GM21737 (cell line): ENCODE measurements around the gene JCHAIN.
"Not testable (repeated sequence)": the region's sequence is repeated elsewhere in the genome, so short reads cannot be mapped to it uniquely, and the experiment has no call there.

Experiments
- ATAC-seq: cut with Tn5 transposase; IDR thresholded peaks from one replicate; pipeline ENCODE4 v1.9.1; 2021; ENCODE audit warnings: mild to moderate bottlenecking, moderate library complexity; ENCODE audit not compliant: unreplicated experiment

Gene JCHAIN

DNA sequence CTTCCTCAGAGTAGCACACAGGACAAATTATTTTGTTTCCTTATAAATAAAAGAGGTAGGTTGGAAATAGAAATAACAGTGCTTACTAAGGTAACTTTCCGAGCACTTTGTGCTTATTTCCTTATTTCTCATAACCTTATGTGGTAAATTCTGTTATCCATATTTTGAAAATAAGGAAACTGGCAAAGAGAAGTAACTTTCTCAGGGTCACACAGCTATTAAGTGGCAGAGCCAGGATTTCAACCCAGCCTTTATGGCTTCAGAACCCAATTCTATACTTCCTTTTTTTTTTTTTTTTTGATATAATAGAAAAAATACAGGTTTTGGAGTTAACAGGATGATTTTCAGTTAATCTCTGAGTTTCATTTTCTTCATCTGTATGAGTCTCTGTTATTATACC, 25.4 kb upstream of the JCHAIN start:
- no peak for ATAC-seq

DNA sequence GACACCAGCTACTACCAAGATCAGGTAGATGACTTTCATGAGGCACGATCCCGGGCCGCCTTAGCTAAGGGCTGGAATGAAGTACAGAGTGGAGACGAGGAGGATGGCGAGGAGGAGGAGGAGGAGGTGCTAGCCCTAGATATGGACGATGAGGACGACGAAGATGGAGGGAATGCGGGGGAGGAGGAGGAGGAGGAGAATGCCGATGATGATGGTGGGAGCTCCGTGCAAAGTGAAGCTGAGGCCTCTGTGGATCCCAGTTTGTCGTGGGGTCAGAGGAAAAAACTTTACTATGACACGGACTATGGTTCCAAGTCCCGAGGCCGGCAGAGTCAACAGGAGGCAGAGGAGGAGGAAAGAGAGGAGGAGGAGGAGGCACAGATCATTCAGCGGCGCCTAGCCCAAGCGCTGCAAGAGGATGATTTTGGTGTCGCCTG, 22.5 kb upstream of the JCHAIN start:
- ATAC-seq, result no peak

DNA sequence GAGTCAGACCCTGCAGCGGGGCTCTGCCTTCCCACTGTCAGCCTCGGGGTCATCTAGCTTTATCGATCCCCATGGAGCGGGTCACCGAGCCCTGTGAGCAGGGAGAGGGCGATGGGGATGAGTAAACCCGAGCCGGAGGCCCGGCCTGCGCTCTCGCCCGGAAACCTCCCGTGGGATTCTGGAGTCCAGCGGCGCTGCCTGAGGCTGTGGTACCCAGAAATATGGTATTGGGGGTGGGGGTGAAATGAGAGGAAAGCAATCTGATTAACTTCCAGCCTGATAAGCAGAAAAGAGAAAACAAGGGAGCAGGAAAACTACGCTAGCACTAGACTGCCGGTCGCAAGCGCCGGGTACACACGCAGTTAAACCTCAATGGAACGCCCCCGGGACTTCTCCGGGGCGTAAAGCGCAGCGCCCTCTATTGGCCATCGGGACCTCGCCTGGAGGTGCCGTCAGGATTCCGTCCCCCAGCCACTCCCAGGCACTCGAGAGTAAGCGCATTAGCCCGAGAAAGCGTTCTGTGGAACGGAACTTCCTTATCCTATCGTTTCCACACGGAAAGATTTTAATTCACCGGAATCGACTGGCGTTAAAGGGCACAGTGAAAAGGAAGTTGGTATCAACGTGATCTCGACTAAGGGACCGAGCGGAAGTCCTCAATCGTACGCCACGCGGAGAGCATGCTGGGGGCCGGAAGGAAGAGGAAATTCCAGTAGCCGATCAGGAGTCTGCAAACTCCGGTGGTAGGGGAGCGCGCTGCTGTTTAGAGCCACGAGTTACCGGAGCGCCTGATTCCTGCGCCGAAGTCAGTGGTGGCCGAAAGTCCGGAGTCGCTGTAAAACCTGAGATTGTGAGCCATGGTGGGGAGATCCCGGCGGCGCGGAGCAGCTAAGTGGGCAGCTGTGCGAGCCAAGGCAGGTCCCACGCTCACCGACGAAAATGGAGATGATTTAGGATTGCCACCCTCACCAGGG, 21.8 kb upstream of the JCHAIN start, which contains the start of gene UTP3:
Gene UTP3, plus strand, starts transcription at position 712 of the 974 bp plus-strand sequence. Its CDS starts 146 bp downstream, at position 858.
- peak; percentile 89 for ATAC-seq

DNA sequence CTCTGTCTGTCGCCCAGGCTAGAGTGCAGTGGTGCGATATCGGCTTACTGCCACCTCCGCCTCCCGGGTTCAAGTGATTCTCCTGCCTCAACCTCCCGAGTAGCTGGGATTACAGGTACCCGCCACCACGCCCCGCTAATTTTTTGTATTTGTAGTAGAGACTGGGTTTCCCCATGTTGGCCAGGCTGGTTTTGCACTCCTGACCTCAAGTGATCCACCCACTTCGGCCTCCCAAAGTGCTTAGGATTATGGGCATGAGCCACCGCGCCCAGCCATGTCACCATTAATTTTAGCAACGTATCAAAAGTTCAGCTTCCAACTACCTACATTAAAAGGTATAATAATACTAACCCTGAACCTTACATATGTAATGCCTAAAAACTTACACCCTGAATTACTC, 21.1 kb upstream of the JCHAIN start:
- ATAC-seq, result no peak

DNA sequence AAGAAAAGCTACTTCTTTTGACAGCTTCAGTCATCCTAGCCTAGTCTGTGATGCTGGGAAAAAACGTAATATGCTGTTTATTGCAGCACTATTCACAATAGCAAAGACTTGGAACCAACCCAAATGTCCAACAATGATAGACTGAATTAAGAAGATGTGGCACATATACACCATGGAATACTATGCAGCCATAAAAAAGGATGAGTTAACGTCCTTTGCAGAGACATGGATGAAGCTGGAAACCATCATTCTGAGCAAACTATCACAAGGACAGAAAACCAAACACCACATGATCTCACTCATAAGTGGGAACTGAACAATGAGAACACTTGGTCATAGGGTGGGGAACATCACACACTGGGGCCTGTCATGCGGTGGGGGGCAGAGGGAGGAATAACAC, 15.8 kb upstream of the JCHAIN start:
- not testable (repeated sequence) for ATAC-seq

DNA sequence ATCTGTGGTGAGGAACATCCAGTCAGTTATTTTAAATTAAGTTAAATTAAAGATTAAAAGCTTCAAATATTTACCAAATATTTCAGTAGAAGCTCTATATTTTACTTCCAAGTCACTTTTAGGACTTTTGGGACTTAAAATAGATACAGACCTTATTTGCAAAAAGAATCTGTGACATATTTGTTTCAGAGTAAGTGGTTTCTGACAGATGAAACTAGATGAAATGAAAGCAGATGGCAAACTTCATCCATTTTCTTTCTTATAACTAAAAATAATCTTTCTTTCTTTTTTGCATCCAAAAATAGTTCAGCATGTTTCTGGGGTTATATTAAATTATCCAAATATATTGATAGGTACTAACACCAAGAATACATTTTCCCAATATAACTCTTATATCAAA, 15.4 kb upstream of the JCHAIN start:
- ATAC-seq, result peak; percentile 44

DNA sequence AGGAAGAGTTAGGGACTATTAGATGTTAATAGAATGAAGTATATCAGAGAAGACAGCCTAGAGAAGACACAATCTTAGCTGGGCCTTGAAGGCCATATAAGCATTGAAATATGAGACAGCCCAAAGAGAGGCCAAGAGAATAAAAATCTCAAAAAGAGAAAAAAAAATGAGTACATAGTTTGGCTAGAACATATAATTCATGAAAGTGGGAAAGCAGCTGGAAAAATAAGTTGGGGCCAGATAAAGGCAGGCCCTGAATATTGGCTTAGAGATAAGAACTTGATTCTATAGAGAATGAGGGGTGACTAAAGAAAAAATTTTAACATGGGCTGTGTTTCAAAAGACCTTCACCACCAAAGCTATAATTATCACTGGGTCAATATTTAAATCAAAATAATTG, 14.6 kb upstream of the JCHAIN start:
- no peak for ATAC-seq

DNA sequence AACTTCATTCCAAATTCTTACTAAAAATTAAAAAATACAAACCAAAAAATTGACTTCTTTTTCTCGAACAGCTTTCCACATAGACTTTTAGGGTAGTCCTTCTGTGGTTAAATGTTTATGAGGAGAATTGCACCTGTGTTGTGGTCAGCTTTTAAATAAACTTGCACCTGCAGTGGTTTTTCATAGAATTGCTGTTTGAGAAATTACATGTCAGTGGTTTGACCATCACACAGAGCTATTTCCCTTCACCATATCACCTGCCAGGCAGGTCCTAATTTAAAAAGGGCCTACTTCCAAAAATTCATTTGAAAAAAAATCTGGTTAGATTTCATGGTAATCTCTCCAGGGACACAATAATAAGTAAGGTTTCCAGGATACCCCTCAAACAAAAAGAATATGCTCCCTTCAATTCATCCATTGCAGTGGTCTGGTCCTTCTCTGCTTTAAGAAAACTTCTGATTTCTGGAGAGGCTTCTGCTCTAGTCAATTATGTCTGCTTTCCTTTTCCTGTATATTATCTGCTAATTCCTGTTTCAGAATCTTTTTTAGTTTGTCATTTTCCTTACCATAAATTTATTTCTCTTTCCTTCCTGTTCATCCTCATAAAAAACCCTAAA, 12.2 kb upstream of the JCHAIN start:
- peak; percentile 75 for ATAC-seq

DNA sequence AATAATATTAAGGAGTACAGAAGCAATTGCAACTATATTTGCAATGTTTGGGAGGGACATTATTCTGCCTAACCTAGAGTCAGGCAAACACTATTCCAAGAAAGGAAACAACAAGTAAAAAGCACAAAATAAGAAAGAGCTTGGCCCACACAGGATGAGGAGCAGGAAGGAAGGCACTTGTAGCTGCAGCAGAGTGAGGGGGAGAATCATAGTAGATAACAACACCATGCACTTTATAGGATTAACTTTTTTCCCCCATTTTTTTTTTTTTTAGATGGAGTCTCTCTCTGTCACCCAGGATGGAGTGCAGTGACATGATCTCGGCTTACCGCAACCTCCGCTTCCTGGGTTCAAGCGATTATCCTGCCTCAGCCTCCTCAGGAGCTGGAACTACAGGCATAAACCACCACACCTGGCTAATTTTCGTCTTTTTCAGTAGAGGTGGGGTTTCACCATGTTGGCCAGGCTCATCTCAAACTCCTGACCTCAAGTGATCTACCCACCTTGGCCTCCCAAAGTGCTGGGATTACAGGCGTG, 10.3 kb upstream of the JCHAIN start:
- ATAC-seq, result no peak

DNA sequence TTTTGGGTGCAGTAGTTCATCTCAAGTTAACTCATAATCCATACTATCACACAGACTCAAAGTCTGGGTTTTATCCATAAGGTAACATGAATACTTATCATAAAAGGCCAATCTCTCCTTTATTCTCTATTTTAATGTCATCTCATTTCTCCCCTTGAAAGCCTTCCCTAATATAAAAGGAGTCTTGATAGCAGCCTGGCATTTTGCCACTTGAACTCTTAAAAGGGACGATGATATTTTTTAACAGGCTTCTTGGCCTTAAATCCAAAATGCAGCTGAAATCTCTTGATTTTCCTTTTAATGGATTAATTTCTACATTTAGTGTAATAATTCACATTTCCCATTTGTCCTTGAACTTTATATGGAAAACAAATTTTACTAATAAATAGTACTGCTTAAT, 8.4 kb upstream of the JCHAIN start:
- ATAC-seq, result no peak

DNA sequence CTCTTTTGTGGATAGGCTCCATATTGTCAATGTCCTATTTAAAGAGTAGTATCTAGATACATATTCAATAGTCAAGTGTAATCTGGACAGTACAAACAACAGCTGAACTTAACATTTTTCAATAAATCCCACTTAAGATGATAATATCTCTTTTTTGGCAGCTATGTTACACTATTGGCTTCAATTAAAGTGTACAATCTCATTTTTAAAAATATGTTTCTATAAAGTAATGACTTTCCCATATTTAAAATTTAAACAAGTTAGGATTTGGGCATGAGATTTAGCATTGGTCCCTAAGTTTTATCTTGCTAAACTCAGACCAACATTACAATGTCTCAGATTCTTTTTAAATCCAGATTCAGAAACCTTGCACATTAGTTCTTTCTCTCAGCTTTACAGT, 7.9 kb upstream of the JCHAIN start:
- ATAC-seq, result no peak

DNA sequence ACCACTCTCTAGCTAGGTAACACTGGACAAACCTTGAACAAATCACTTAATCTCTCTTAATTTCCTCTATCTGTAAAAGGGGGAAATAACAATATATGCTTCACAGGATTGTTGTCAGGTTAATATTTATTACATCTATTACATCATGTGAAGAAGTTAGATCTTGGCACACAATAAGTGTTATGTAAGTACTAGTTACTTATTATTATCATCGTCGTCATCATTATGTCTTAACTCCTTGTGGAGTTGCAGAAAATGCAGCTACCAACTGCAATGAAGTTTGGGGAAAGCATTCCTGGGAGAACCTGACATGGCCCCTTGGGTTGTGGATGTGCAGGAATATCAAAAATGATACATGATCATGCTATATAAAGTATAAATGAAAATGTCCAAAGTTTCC, 4.8 kb upstream of the JCHAIN start:
- ATAC-seq, result no peak

DNA sequence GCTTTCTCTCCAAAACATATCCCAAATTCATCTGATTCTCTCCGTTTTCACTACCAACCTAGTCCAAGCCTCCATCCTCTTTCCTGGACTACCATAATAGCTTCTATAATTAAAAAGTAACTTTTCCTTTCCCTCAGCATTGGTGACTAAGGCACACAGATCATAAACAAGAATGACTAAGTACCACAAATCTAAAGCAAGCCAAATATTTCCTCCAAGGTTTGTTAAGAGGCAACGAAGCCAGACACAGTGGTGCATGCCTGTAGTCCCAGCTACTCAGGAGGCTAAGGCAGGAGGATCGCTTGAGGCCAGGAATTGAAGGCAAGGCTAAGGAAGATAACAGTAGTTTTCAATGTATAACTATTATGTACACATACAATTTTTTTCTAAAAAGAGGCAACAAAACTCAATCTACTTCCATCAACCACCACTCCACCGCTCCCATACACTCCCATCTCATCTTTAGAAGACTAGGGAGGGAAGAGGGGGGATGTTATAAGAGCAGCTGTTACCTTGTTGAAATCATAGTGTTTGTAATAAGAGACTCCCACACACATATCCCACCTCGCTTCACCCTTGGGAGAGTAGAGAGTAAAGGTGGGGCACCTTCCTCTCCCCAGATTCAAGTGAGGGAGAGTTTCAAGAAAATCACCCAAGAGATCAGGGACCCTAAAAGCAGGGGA, 4.2 kb upstream of the JCHAIN start:
- ATAC-seq, result no peak

DNA sequence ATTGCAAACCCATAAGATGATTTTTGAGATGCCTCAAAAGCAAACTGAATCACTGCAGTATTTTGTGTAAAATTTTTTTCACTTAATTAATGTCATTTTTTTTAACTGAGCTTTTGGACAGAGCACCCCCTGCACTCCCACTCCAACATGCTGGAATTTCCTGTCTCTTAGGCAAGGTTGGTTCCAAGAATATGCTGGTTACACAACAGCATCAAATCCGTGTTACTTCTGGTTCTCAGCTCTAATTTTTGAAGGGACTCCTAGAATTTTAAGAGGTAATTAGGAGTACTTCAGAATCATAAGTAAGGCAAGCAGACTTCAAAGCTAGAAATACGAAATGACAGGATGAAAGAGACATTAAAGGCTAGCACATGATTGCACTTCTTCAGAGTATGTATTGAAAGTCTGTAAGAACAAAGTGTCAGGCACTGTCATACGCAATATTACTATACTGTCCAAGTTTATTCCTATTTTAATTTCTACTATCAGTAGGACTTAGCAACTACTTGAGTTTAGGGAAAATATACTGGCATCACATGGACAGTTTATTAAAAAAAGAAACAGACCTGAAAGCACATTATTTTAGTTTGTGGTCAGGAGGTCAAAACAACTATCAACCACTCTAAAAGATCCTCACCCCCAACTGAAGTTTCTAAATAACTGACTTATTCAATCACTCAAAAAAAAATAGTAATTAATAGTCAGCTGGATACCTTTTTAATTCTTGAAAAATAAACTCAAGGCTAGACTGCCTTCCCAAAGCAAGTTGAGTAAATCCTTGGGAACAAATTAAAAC, 1.6 kb upstream of the JCHAIN start:
- peak; percentile 44 for ATAC-seq

DNA sequence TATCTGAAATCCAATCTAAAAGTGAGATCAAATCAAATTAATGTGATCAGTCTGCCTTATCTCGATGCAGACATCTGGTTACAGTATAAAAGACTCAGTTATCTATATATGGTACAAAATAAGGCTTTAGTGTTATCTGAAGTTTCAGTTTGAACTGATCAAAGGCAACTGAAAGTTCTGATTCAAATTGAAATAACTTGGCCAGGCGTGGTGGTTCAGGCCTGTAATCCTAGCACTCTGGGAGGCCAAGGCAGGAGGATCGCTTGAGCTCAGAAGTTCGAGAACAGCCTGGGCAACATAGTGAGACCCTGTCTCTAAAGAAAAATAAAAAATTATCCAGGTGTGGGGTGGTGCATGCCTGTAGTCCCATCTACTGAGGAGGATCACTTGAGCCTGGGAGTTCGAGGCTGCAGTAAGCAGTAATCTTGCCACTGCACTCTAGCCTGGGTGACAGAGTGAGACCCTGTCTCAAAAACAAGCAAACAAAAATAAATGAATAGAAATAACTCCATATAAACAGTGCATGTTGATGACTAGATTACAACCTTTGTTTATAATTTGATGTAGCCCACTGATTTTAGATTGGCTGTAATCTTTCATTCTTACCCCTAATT, 4.9 kb downstream of the JCHAIN start:
- peak; percentile 78 for ATAC-seq

DNA sequence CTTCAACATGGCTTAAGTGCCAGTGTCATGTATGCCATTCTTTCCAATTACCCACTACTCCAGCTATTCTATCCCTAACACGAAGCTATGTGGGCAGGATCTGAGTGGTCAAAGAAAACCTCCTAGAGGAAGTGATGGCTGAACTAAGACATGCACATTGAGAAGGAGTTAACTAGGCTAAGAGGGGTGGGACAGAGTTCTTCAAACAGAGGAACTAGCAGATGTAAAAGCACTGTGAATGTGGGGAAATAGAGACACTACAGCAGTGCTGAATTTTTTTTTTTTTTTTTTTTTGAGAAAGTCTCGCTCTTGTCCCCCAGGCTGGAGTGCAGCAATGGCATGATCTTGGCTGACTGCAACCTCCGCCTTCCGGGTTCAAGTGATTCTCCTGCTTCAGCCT, 6.2 kb downstream of the JCHAIN start:
- no peak for ATAC-seq

DNA sequence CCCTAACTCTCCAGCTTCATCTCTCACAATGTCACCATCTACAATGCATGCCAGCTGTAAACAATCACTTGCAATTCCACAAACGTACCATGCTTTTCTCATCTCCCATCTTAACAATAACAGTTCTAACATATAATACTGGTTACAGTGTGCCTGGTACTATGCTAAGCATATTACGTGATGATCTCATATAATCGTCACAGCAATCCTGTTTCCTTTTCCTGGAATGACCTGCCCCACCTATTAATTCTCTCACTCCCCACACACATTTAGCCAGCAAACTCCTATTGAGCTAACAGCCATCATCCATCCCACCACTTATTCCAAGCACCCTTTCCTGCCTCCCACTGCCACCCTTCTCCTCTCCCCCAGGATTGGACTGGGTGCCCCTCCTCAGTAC, 7.9 kb downstream of the JCHAIN start:
- ATAC-seq, result no peak

DNA sequence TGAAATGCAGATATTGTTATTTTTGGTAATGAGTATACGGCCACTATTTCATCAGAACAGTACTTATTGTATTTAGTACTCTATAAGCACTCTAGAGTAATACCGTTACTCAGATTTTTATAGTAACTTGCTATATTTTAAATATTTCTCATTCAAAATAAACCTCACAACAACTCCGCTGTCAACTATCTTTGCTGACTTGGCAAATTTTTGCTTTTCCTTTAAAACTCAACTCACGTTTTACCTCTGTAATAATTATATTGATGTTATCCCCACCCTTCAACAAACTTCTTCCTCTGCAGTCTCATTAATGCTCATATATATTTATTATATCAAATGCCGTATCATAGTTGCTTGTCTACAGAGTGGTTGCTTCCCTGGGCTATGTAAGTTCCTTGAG, 9.0 kb downstream of the JCHAIN start:
- no peak for ATAC-seq

DNA sequence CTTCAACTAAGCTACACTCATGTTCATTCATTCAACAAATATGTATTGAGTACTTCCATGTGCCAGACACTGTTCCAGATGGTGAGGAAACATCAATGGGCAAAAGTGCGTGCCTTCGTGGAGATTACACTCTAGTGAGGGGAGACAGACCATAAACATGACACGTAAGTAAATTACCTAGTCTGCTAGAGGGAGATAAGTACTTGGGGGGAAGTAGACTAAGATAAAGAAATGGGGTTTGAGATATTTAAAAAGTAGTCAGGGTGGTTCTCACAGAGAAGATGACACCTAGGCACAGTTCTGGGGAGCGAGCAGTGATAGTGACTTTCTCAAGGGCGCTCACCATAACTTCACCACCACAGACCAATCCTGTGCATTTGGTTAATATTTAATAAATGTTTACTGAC, 11.7 kb downstream of the JCHAIN start:
- ATAC-seq, result no peak

DNA sequence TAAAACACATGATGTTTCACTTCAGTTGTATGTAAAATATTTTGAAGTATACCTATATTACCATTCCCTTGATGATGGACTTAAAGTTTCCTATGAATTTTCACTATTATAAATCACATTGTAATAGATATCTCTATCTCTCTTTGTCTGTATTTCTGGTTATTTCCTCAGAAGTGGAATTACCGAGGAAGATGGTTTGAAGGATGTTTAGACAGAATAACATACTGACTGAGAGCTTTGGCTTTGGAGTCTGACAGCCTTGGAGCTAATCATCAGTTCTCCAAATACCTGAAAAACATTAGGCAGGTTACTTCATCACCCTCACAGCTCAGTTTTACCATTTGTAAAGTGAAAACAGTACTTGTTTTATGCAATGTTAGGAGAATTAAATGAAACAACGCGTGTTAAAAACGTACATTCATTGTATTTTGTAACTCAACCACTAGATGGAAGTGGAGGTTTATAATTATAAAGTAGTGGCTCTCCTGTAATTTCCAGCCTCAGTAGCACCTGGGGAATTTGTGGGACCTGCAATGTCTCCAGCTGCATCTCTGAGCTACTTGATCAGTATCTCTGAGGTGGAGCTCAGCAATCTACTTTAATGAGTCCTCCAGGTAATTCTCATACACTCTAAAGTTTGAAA, 14.3 kb downstream of the JCHAIN start:
- ATAC-seq, result no peak
